ENCODE results near the gene BCAS3.

The BCAS3 gene

DNA sequence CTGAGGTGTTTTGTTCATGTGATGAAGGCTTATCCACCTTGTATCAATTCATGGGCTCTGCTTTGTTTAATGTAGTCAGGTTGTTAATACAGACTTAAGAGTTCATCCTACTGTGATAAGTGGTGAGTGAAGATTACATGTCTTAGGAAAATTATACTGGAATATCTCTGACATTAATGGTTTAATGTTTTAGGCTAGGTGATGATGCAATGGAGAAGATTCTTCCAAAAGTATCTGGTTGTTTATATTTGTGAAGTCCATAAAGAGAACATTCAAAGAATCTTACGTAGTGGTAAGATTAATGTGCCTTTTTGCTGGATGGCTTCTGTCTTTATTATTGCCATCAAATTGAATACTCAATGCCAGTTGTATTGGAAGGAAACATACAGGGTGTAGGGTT is 236.4 kb downstream of the BCAS3 start:
- ChIA-PET CTCF (no interaction called here), POLR2A (no interaction called here)
- no peak for DNase-seq (ENCODE audit: extremely low spot score)
- no peak for TF ChIP-seq FOXK2 (IDR thresholded peaks at IDR 0.05)
- no peak for TF ChIP-seq ZNF384 (IDR thresholded peaks at IDR 0.05)
- TF ChIP-seq TARDBP (IDR thresholded peaks at IDR 0.05): no peak
- no peak for TF ChIP-seq FOXA1 (IDR thresholded peaks at IDR 0.05)
- TF ChIP-seq SUZ12 (IDR thresholded peaks at IDR 0.05): no peak
- TF ChIP-seq ARNT (IDR thresholded peaks at IDR 0.05): no peak
- no peak for TF ChIP-seq CTBP1 (IDR thresholded peaks at IDR 0.05; ENCODE audit: borderline replicate concordance)

DNA sequence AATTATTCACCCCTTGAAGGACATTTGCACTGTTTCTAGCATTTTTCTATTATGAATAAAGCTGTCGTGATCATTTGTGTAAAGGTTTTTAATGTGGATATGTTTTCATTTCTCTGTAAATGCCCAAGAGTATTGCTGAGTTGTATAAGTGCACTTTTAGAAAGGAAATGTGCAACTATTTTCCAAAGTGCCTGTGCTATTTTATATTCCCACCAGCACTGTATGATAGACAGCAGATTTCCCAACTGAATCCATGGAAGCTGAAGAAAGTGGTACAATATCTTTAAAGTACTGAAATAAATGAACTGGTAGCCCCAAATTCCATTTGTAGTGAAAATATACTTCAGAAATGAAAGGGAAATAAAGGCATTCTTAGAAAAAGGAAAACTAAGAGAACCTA is 238.4 kb downstream of the BCAS3 start:
- DNase-seq (ENCODE audit: extremely low spot score): no peak
- TF ChIP-seq ELF4 (IDR thresholded peaks at IDR 0.05) (no peak), FOXK2 (IDR thresholded peaks at IDR 0.05) (no peak), LEF1 (IDR thresholded peaks at IDR 0.05; ENCODE audit: borderline replicate concordance) (no peak), SP1 (IDR thresholded peaks at IDR 0.05) (no peak), CTBP1 (IDR thresholded peaks at IDR 0.05; ENCODE audit: borderline replicate concordance) (no peak), BHLHE40 (IDR thresholded peaks at IDR 0.05; ENCODE audit: borderline replicate concordance) (no peak), HDGF (IDR thresholded peaks at IDR 0.05; ENCODE audit: borderline replicate concordance) (no peak), SUZ12 (IDR thresholded peaks at IDR 0.05) (no peak), L3MBTL2 (conservative IDR thresholded peaks at IDR 0.05) (no peak), ZNF384 (IDR thresholded peaks at IDR 0.05) (no peak), ARNT (IDR thresholded peaks at IDR 0.05) (no peak), NFRKB (IDR thresholded peaks at IDR 0.05) (no peak), FOXM1 (IDR thresholded peaks at IDR 0.05; ENCODE audit: borderline replicate concordance) (no peak)
- TF ChIP-seq, protein P1, sequence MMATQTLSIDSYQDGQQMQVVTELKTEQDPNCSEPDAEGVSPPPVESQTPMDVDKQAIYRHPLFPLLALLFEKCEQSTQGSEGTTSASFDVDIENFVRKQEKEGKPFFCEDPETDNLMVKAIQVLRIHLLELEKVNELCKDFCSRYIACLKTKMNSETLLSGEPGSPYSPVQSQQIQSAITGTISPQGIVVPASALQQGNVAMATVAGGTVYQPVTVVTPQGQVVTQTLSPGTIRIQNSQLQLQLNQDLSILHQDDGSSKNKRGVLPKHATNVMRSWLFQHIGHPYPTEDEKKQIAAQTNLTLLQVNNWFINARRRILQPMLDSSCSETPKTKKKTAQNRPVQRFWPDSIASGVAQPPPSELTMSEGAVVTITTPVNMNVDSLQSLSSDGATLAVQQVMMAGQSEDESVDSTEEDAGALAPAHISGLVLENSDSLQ (IDR thresholded peaks at IDR 0.05): no peak
- CTCF ChIA-PET: no interaction called here
- POLR2A ChIA-PET: no interaction called here

DNA sequence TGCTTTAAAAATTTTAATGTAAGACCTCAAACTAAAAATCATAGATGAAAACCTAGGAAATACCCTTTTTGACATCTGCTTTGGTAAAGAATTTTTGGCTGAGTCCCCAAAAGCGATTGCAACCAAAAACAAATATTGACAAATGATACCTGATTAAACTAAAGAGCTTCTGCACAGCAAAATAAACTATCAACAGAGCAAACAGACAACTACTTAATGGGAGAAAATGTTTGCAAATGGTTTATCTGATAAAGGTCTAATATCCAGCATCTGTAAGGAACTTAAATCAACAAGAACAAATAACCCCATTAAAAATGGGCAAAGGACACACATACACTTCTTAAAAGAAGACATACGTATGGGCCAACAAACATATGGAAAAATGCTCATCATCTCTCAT is 242.5 kb downstream of the BCAS3 start:
- ChIA-PET CTCF (no interaction called here), POLR2A (no interaction called here)
- DNase-seq (ENCODE audit: extremely low spot score): no peak
- TF ChIP-seq FOXK2 (IDR thresholded peaks at IDR 0.05) (no peak), SP1 (IDR thresholded peaks at IDR 0.05) (no peak), BHLHE40 (IDR thresholded peaks at IDR 0.05; ENCODE audit: borderline replicate concordance) (no peak)
- TF ChIP-seq, protein P1 (IDR thresholded peaks at IDR 0.05): no peak

DNA sequence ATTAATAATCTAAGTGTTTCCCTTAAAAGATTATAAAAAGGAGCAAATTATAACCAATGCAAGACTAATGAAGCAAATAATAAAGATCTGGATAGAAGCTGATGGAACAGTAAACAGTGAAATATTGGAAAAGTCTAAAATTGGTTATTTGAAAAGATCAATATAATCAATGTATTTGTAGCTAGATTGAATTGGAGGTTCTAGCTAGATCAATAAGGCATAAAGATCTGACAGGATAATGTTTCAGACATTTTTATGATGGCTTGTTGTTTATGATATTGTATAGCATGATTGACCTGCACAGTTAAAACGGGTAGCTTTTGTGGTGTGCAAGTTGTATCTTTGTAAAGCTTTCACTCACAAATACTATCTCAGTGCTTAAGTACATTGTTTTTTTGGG is 245.3 kb downstream of the BCAS3 start:
- CTCF ChIA-PET: no interaction called here
- POLR2A ChIA-PET: interaction anchor here (0.6 kb wide), 1 partner anchor 31 kb away, joined by 3 read pairs; no protein-coding TSS in a partner anchor
- DNase-seq (ENCODE audit: extremely low spot score): no peak
- no peak for TF ChIP-seq FOXK2 (IDR thresholded peaks at IDR 0.05)
- no peak for TF ChIP-seq L3MBTL2 (conservative IDR thresholded peaks at IDR 0.05)
- TF ChIP-seq ZNF384 (IDR thresholded peaks at IDR 0.05): no peak
- no peak for TF ChIP-seq BHLHE40 (IDR thresholded peaks at IDR 0.05; ENCODE audit: borderline replicate concordance)
- no peak for TF ChIP-seq ARNT (IDR thresholded peaks at IDR 0.05)
- TF ChIP-seq LEF1 (IDR thresholded peaks at IDR 0.05; ENCODE audit: borderline replicate concordance): no peak
- TF ChIP-seq, protein P1 (IDR thresholded peaks at IDR 0.05): 0 out of 2 replicates have a peak, but pooled peaks have one; percentile 12

DNA sequence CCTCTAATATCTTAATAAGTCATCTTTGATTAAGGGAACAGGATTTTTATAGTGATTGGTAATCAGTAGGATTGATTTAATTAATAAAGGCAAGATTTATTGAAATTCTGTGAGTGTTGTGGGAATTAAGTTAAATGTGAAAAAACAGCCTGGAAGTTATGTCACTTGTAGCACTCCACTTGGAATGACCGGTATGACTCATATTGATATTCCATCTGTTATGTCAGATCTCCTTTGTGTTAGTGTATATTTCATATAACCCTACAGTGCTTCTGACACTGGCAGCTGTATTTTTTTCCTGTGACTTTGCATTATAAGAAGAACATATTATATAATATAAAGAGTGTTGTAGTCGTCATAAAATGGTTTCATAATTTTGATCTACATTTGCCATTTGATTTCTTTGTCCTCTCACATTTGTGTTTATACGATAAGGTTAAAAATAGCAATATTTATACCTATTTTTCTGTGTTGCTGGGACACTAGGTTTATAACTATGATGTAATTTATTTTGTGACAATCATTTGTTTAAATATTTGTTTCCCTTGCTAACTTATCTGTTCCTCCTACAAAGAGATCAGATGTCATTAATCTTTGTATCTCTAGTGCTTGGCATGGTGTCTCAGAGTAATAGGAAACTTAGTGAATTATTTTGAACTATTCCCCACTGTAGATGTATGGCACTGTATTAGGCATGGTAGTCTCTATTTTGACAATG is 249.0 kb downstream of the BCAS3 start:
- TF ChIP-seq TARDBP (IDR thresholded peaks at IDR 0.05) (no peak), LEF1 (IDR thresholded peaks at IDR 0.05; ENCODE audit: borderline replicate concordance) (no peak), BHLHE40 (IDR thresholded peaks at IDR 0.05; ENCODE audit: borderline replicate concordance) (no peak), SUZ12 (IDR thresholded peaks at IDR 0.05) (no peak), FOXK2 (IDR thresholded peaks at IDR 0.05) (no peak), FOXM1 (IDR thresholded peaks at IDR 0.05; ENCODE audit: borderline replicate concordance) (no peak), CTBP1 (IDR thresholded peaks at IDR 0.05; ENCODE audit: borderline replicate concordance) (no peak), L3MBTL2 (conservative IDR thresholded peaks at IDR 0.05) (no peak), ARNT (IDR thresholded peaks at IDR 0.05) (no peak), ZNF384 (IDR thresholded peaks at IDR 0.05) (no peak), NFRKB (IDR thresholded peaks at IDR 0.05) (no peak), HDGF (IDR thresholded peaks at IDR 0.05; ENCODE audit: borderline replicate concordance) (no peak), ELF4 (IDR thresholded peaks at IDR 0.05) (no peak), FOXA1 (IDR thresholded peaks at IDR 0.05) (no peak), SP1 (IDR thresholded peaks at IDR 0.05) (no peak)
- TF ChIP-seq, protein P1 (IDR thresholded peaks at IDR 0.05): no peak
- no peak for DNase-seq (ENCODE audit: extremely low spot score)
- POLR2A ChIA-PET: no interaction called here
- CTCF ChIA-PET: no interaction called here

DNA sequence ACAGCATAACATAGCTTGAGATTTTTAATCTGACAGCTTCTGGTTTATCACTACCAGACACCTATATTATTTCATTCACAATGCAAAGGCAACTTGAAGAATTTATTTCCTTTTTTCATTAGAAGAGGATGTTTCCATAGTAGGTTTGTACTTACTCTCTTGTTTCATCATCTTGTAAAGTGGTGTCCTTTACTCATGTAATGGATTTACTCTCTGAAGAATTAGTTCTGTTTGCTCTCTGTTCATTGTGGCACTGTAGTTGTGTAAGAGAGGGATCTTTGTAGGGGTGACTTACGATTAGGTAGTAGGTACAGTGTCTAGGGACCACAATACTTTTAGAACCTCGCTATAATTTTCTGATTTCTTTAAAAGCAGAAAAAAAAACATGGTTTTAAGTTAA is 256.1 kb downstream of the BCAS3 start:
- no peak for DNase-seq (ENCODE audit: extremely low spot score)
- TF ChIP-seq HDGF (IDR thresholded peaks at IDR 0.05; ENCODE audit: borderline replicate concordance) (no peak), ARNT (IDR thresholded peaks at IDR 0.05) (no peak), ELF4 (IDR thresholded peaks at IDR 0.05) (no peak), FOXA1 (IDR thresholded peaks at IDR 0.05) (no peak), CTBP1 (IDR thresholded peaks at IDR 0.05; ENCODE audit: borderline replicate concordance) (no peak)
- TF ChIP-seq, protein P1 (IDR thresholded peaks at IDR 0.05): no peak
- ChIA-PET POLR2A (no interaction called here), CTCF (no interaction called here)
